ENCODE data around the gene LRRC8E.

Gene LRRC8E

GRCh38 chr19:7888145-7888825 is at the start of gene LRRC8E:
TSS of gene LRRC8E (plus strand) at chr19:7888510. CDS start at chr19:7895604, 7,094 bp downstream.
- no peak for DNase-seq (ENCODE audit: low read depth)
- peak within 1 kb of the TSS; percentile 71 for H3K4me3 ChIP-seq (ENCODE audit: low read length)

GRCh38 chr19:7839476-7839875 is 48.8 kb upstream of the LRRC8E start:
- H3K4me3 ChIP-seq (ENCODE audit: low read length) = no peak overlapping the region
- no peak for TF ChIP-seq CTCF (conservative IDR thresholded peaks at IDR 0.05; ENCODE audit: low read depth, low read length)
- DNase-seq (ENCODE audit: low read depth) = no peak

More at GRCh38 chr19:7888145-7888825, at the start of gene LRRC8E:
- no peak for TF ChIP-seq CTCF (conservative IDR thresholded peaks at IDR 0.05; ENCODE audit: low read depth, low read length)

GRCh38 chr19:7840629-7841028 is 47.7 kb upstream of the LRRC8E start:
- no peak for TF ChIP-seq CTCF (conservative IDR thresholded peaks at IDR 0.05; ENCODE audit: low read depth, low read length)
- H3K4me3 ChIP-seq (ENCODE audit: low read length) = no peak overlapping the region
- no peak for DNase-seq (ENCODE audit: low read depth)

- TF ChIP-seq CTCF (conservative IDR thresholded peaks at IDR 0.05; ENCODE audit: low read depth, low read length) = no peak
- no peak overlapping the region for H3K4me3 ChIP-seq (ENCODE audit: low read length)
- DNase-seq (ENCODE audit: low read depth) = no peak
Observed at GRCh38 chr19:7841751-7842660, 46.3 kb upstream of the LRRC8E start.

- DNase-seq (ENCODE audit: low read depth) = no peak
- no peak overlapping the region for H3K4me3 ChIP-seq (ENCODE audit: low read length)
- no peak for TF ChIP-seq CTCF (conservative IDR thresholded peaks at IDR 0.05; ENCODE audit: low read depth, low read length)
Observed at GRCh38 chr19:7842661-7843294, 45.5 kb upstream of the LRRC8E start.

- no peak overlapping the region for H3K4me3 ChIP-seq (ENCODE audit: low read length)
- TF ChIP-seq CTCF (conservative IDR thresholded peaks at IDR 0.05; ENCODE audit: low read depth, low read length) = no peak
- DNase-seq (ENCODE audit: low read depth) = no peak
Observed at GRCh38 chr19:7843521-7843920, 44.8 kb upstream of the LRRC8E start.

Measured in retinal pigment epithelial cell (primary cell).